ENCODE data around the gene MRPL4.

MRPL4 gene

GRCh38 chr19:10251792-10252694 is at the start of gene MRPL4:
TSS of gene MRPL4 (plus strand) at chr19:10252214. CDS start at chr19:10252254, 40 bp downstream.
- TF ChIP-seq CTCF (IDR thresholded peaks at IDR 0.05; ENCODE audit: low read depth, low read length), result no peak
- peak within 1 kb of the TSS; percentile 74 for H3K4me3 ChIP-seq (ENCODE audit: low read depth, low read length)

GRCh38 chr19:10203686-10204085 is 48.3 kb upstream of the MRPL4 start:
- TF ChIP-seq CTCF (IDR thresholded peaks at IDR 0.05; ENCODE audit: low read depth, low read length), result no peak
- no peak overlapping the region for H3K4me3 ChIP-seq (ENCODE audit: low read depth, low read length)

- H3K4me3 ChIP-seq (ENCODE audit: low read depth, low read length), result no peak overlapping the region
- no peak for TF ChIP-seq CTCF (IDR thresholded peaks at IDR 0.05; ENCODE audit: low read depth, low read length)
These were observed 46.4 kb upstream of the MRPL4 start for GRCh38 chr19:10205636-10206035.

- no peak overlapping the region for H3K4me3 ChIP-seq (ENCODE audit: low read depth, low read length)
- no peak for TF ChIP-seq CTCF (IDR thresholded peaks at IDR 0.05; ENCODE audit: low read depth, low read length)
These were observed 45.7 kb upstream of the MRPL4 start for GRCh38 chr19:10206226-10206885.

- no peak for TF ChIP-seq CTCF (IDR thresholded peaks at IDR 0.05; ENCODE audit: low read depth, low read length)
- H3K4me3 ChIP-seq (ENCODE audit: low read depth, low read length), result no peak overlapping the region
These were observed 45.0 kb upstream of the MRPL4 start for GRCh38 chr19:10207026-10207425.

- TF ChIP-seq CTCF (IDR thresholded peaks at IDR 0.05; ENCODE audit: low read depth, low read length), result no peak
- no peak overlapping the region for H3K4me3 ChIP-seq (ENCODE audit: low read depth, low read length)
These were observed 42.7 kb upstream of the MRPL4 start for GRCh38 chr19:10209315-10209714.

GRCh38 chr19:10211061-10211460 is 41.0 kb upstream of the MRPL4 start:
- no peak for TF ChIP-seq CTCF (IDR thresholded peaks at IDR 0.05; ENCODE audit: low read depth, low read length)
- H3K4me3 ChIP-seq (ENCODE audit: low read depth, low read length), result no peak overlapping the region
